Sigmoid colon (tissue), 4 donors: Measurements from ENCODE around the gene DYSF.

Experiments used
- CTCF ChIP-seq, 4 experiments: fragments of 450-650 bp in 3 of 4; fragments of 200-600 bp in 1 of 4; IDR thresholded peaks; one replicate each; pipeline ENCODE4 v1.5.1; 2016 to 2019; ENCODE audit warnings: antibody characterized with exemption in 4 of 4, mild to moderate bottlenecking in 3 of 4, moderate library complexity in 2 of 4
- EP300 ChIP-seq, 4 donors: sonication (generic); formaldehyde crosslinking; IDR thresholded peaks; one replicate each; pipeline ENCODE4 v1.6.1; 2017; ENCODE audit warnings: antibody characterized with exemption in 4 of 4
- POLR2A ChIP-seq, 2 donors: fragments of 450-650 bp; IDR thresholded peaks; one replicate each; pipeline ENCODE4 v1.6.1; 2016; ENCODE audit warnings: antibody characterized with exemption in 2 of 2, mild to moderate bottlenecking in 2 of 2, moderate library complexity in 2 of 2
- POLR2AphosphoS5 ChIP-seq, 4 donors: sonication (generic); formaldehyde crosslinking; IDR thresholded peaks; one replicate each; pipeline ENCODE4 v1.6.1; 2017; ENCODE audit warnings: antibody characterized with exemption in 4 of 4

- TF ChIP-seq CTCF (IDR thresholded peaks at IDR 0.05) (no peak), POLR2A (IDR thresholded peaks at IDR 0.05) (no peak), POLR2AphosphoS5 (IDR thresholded peaks at IDR 0.05) (no peak), EP300 (IDR thresholded peaks at IDR 0.05) (no peak)
Measured at GRCh38 chr2:71705171-71705960, 252.0 kb downstream of the DYSF start.
